NCI-H510A treated with DMSO at 0.1 percent for 48 hours (cell line): ENCODE results near the gene ARHGEF3.

Source experiments
- DNase-seq: peaks from one replicate; lab custom pipeline; 2025; lab: John Stamatoyannopoulos, UW

The ARHGEF3 gene

GRCh38 chr3:56822501-56822900 lies 20.8 kb upstream of the ARHGEF3 start:
- no peak for DNase-seq

DNA sequence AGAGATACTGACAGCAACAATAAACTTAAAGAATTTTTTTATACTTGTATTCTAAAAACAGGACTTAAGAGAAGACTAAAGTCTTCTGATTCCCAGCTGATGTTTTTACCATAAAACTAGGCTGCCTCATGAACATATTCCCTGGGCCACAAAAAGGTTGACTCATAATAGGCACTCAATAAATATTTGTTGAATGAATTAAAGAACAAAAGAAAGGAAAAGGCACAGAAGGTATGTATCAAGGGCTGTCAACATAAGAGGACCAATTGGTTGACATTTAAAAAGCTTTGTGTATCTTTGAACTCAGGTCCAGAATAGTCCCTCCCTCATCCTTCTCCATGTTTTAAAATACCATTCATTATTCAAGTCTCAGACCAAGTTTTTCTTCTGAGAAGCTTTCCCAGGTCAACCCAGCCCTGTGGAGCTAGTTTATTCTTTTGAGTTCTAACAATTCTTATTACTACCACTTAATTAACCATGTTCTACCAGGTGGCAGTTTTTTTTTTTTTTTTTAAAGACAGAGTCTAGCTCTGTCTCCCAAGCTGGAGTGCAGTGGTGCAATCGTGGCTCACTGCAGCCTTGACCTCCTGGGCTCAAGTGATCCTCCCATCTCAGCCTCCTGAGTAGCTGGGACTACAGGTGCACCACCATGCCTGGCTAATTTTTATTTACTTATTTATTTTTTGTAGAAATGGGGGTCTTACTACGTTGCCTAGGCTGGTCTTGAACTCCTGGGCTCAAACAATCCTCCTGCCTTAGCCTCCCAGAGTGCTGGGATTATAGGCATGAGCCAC lies 17.5 kb upstream of the ARHGEF3 start:
- DNase-seq, result peak; percentile 62

DNA sequence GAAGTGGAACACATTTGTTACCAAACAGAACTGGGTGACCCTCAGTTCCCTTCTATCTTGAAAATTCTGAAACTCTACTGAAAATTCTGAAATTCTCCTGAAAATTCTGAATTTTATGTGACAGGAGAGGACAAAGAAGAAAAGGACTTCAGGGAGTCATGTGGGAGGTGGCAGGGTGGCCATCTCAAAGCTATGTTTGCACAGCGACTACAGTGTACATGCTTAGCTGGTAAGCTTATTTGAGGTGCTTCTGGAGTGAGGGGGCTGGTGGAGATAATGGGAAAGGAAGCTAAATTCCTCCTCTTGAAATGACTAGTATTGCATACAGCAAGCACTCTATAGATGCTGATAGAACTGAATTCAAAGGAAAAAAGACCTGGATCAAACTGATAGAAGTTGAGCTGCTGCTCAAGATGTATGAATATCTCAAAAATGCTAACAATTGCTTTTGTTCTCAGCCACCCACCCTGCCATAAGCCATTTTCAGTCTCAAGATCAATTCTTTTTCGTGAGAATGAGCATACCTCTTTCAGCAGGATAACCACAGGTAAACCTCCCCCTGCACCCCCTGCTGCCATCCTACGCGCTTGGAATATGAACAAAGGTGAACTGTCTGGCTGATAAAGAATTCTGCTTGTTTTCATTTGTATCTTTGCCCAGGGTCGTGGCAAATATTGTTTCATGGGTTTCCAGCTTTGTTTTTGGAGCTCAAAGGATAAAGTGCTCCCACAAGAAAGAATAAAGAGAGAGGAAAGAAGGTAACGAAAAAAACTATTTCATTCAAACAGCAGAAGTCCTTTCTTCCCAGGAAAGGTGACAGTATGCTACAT lies 16.6 kb upstream of the ARHGEF3 start:
- no peak for DNase-seq

GRCh38 chr3:56817646-56818045 lies 15.9 kb upstream of the ARHGEF3 start:
- DNase-seq, result no peak

DNA sequence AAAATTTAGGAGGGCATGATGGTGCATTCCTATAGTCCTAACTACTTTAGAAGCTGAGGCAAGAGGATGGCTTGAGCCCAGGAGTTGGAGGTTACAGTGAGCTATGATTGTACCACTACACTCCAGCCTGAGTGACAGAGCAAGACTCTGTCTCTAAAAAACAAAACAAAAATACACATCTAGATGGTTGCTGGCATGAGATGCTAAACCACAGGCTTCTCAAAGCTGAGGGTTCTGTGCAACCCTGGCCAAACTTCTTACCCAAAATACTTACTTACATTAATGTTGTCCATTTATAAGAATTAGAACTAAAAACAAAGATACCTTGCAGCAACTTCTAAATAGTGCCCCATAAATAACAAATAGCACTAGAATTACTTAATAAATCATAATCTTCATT lies 14.3 kb upstream of the ARHGEF3 start:
- no peak for DNase-seq

GRCh38 chr3:56815589-56815988 lies 13.8 kb upstream of the ARHGEF3 start:
- DNase-seq, result no peak

- DNase-seq, result no peak
Measured at GRCh38 chr3:56813653-56813960, 11.9 kb upstream of the ARHGEF3 start.

GRCh38 chr3:56812754-56813652 lies 11.3 kb upstream of the ARHGEF3 start:
- DNase-seq, result no peak

- no peak for DNase-seq
Measured at GRCh38 chr3:56811546-56812202, 9.9 kb upstream of the ARHGEF3 start.

DNA sequence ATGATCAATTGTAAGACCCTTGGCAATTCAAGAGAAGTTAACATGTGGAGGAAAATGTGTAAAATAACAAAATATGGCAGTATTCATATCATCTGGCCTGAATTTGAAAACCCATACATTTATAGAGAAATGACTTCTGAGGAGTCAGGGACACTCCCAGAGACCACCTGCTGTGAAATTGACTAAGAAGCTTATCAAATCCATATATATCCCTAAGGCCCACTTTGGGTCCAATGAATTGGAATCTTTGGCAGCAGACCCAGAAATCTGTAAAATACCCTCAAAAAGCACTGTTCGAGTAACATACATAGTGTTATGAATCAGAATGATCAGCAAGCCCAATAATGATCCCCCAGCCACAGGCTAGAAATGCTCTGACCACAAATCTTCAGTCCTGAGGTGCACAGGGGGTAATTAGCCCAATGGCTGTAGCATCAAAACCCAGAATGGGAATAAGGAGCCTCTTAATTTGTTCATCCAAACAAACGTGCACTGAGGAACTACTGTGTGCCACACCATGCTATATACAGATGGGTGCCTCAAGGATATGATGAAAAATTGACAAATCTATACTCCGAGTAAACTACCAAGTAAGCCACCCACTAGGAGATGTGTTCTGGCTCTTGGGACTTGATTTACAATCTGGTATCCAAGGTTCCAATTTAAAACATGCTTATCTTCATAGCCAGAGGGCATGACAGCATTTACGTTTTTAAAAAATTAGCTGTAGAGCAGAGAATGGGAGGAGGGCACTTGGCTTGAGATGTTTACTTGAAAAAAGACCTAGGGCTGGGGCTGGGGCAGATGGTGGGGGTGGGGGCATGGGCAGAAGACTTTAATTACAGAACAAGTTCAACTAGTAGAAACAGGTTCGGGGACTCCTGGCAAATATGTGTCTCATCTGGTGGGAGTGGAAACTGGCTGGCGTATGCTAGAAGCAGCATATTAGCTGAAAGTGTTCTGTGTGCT lies 9.1 kb upstream of the ARHGEF3 start:
- peak; percentile 27 for DNase-seq

GRCh38 chr3:56806407-56806806 lies 4.7 kb upstream of the ARHGEF3 start:
- DNase-seq, result no peak

DNA sequence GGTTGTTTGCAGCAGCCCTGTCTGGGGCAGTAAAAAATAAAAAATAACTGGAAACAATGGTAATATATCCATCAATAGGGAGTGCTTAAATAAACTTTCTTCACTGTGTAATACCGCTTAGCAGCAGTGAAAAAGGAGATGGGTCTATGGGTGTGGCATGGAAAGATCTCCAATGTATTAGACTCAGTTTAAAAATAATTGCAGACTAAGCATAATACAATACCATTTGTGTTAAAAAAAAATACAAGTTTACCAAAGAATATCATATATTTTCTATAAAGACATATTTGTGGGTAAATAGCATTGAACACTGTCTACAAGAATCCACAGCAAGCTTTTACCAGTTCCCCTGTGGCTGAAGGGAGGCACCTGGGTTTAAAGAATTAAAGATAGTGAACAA lies 1.0 kb upstream of the ARHGEF3 start:
- no peak for DNase-seq

GRCh38 chr3:56802378-56802745 lies 613 bp upstream of the ARHGEF3 start:
- no peak for DNase-seq

GRCh38 chr3:56800832-56801661 lies 702 bp downstream of the ARHGEF3 start:
- DNase-seq, result no peak

DNA sequence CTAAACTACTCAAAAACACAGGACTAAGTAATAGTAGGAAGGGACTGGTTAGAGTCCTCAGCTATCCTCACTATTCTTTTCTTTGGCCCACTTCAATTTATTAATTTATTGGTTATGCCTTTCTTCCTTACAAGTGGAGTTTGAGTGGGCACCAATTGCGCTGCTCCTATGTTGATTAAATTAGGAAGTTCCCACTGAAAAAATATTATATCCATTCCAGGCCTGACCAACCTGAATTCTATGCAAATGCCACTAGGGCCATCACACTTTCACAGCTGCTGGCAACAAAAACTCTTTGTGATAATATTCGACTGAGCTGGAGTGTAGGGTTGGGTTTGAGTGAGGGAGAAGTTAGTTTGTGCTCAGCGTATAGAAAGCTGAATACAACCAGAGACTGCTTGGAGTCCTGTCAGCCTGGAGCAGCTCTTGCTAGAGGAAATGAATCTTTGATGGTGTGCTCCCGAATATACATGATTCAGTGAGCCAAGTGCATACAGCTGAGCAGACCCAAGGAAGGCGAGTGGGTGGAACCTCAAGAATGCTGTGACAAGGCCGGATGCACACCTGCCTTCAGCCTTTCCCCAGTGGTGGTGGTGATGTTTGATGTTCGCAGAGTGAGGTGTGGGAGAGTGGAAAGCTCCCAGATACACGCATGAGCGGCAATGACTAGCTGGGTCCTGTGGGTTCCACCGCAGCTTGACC lies 1.5 kb downstream of the ARHGEF3 start:
- DNase-seq, result peak; percentile 18

GRCh38 chr3:56799251-56799882 lies 2.4 kb downstream of the ARHGEF3 start:
- peak; percentile 64 for DNase-seq

- no peak for DNase-seq
Measured at GRCh38 chr3:56796996-56797395, 4.8 kb downstream of the ARHGEF3 start.

DNA sequence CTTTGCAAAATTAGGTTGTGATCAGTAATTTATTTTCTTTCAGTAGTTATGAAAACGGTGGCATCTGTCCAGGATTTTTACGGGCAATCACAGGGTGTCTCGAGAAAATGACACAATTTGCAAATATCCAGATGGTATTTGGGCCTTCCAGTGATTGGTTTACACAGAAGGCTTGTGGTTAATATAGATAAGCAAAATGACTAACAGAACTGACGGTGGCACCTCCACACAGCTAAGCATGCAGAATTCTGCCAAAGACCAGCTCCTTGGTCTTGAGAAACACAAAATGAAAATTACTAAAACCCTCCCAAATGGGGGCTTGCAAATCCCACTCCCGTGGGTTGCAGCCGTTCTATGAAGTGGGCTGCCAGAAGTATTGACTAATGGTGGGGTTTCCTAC lies 5.5 kb downstream of the ARHGEF3 start:
- DNase-seq, result no peak

DNA sequence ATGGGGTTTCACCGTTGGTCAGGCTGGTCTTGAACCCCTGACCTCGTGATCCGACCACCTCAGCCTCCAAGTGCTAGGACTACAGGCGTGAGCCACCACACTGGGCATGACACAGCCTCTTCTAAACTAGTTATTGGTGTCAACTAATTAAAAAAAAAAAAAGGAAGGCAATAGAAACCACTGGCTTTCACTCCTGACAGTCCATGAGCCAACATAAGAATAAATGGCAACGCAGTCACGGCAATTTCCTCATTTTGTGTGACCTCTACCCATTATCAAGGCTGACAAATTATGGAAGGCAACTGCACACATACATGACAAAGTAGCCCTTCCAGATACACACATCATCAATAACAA lies 5.9 kb downstream of the ARHGEF3 start:
- no peak for DNase-seq
